ENCODE data around the gene TRIM13. TPM values are rescaled to one million over a fixed set of nuclear protein-coding genes. Genes with fewer than 3 reads are reported as not detected.
"Not testable (repeated sequence)": the region's sequence is repeated elsewhere in the genome, so short reads cannot be mapped to it uniquely, and the experiment has no call there.

Gene TRIM13
- total RNA-seq, 1 donor from 2014 or later = 58.3 TPM

DNA sequence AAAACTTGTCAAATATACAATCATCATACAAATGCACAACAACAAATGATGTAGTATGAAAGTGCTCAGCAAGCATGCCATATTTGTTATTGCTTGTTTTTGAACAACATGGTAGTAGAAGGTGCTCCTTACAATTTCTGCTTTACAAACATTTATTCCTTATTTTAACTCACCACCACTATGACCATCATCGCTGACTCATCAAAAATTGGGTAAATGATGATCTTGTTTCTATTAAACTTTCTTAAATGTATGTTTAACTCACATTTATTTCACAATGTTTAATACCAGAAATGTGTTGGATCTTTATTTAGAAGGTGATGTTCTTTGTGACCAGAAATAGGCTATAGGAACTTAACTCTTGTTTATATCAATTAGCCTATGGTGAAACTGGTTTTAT is 63.9 kb downstream of the TRIM13 start:
- no peak overlapping the region for H3K27ac ChIP-seq
- H3K9me3 ChIP-seq (ENCODE audit: low read depth) = no peaks in the 10 kb centered on the region
- H3K79me2 ChIP-seq (ENCODE audit: low read depth) = peaks cover 24% of the 10 kb centered on the region
- H3K4me2 ChIP-seq = no peak overlapping the region
- no peak overlapping the region for H3K27ac Mint-ChIP-seq
- H3K36me3 Mint-ChIP-seq = peaks cover 20% of the 10 kb centered on the region
- peaks cover 3% of the 10 kb centered on the region for H3F3A ChIP-seq (ENCODE audit: low read depth)
- DNase-seq (ENCODE audit: low spot score) = no peak
- no peak overlapping the region for H3K4me3 Mint-ChIP-seq
- H3K27me3 ChIP-seq = no peaks in the 10 kb centered on the region
- H3K36me3 ChIP-seq = peaks cover 8% of the 10 kb centered on the region
- peaks cover under 1% of the 10 kb centered on the region for H3K9me3 Mint-ChIP-seq
- H3K4me1 Mint-ChIP-seq = no peaks in the 10 kb centered on the region
- no peak overlapping the region for H3K4me3 ChIP-seq
- H3K27me3 Mint-ChIP-seq (ENCODE audit: insufficient read depth, low read depth) = no peaks in the 10 kb centered on the region
- H4K20me1 ChIP-seq (ENCODE audit: low read depth) = peaks cover 6% of the 10 kb centered on the region
- no peak overlapping the region for H2AFZ ChIP-seq (replicated peaks)
- H3K4me1 ChIP-seq = no peaks in the 10 kb centered on the region
- no peak for TF ChIP-seq EZH2phosphoT487 (IDR thresholded peaks at IDR 0.05)
- no peak for TF ChIP-seq CTCF (IDR thresholded peaks at IDR 0.05)
- TF ChIP-seq EZH2 (IDR thresholded peaks at IDR 0.05) = no peak
- H3K9ac ChIP-seq = no peak overlapping the region

- not testable (repeated sequence) for H3K27ac ChIP-seq; H3K9me3 ChIP-seq (ENCODE audit: low read depth); DNase-seq (ENCODE audit: low spot score); H3K4me3 Mint-ChIP-seq; H3K27me3 ChIP-seq; H3K9ac ChIP-seq; H3K4me3 ChIP-seq; H3K4me1 Mint-ChIP-seq; H3K4me1 ChIP-seq; H3K27ac Mint-ChIP-seq; H3K4me2 ChIP-seq; H4K20me1 ChIP-seq (ENCODE audit: low read depth); H3K9me3 Mint-ChIP-seq; H3K27me3 Mint-ChIP-seq (ENCODE audit: insufficient read depth, low read depth); H2AFZ ChIP-seq (replicated peaks)
- peaks cover 26% of the 10 kb centered on the region for H3K36me3 Mint-ChIP-seq
- peaks cover 15% of the 10 kb centered on the region for H3K36me3 ChIP-seq
- H3F3A ChIP-seq (ENCODE audit: low read depth) = peaks cover 16% of the 10 kb centered on the region
- peaks cover 24% of the 10 kb centered on the region for H3K79me2 ChIP-seq (ENCODE audit: low read depth)
Measured at GRCh38 chr13:50062336-50062735, 65.5 kb downstream of the TRIM13 start.

- TF ChIP-seq EZH2phosphoT487 (IDR thresholded peaks at IDR 0.05) (no peak), EZH2 (IDR thresholded peaks at IDR 0.05) (no peak), CTCF (IDR thresholded peaks at IDR 0.05) (no peak)
- no peak overlapping the region for H3K4me2 ChIP-seq
- H3K9me3 Mint-ChIP-seq = no peaks in the 10 kb centered on the region
- no peak overlapping the region for H3K4me3 Mint-ChIP-seq
- no peak overlapping the region for H3K27ac Mint-ChIP-seq
- peaks cover 21% of the 10 kb centered on the region for H3K36me3 ChIP-seq
- H3F3A ChIP-seq (ENCODE audit: low read depth) = peaks cover 21% of the 10 kb centered on the region
- peaks cover 29% of the 10 kb centered on the region for H3K36me3 Mint-ChIP-seq
- peaks cover 9% of the 10 kb centered on the region for H4K20me1 ChIP-seq (ENCODE audit: low read depth)
- no peaks in the 10 kb centered on the region for H3K27me3 Mint-ChIP-seq (ENCODE audit: insufficient read depth, low read depth)
- no peaks in the 10 kb centered on the region for H3K4me1 Mint-ChIP-seq
- DNase-seq (ENCODE audit: low spot score) = no peak
- H3K27me3 ChIP-seq = no peaks in the 10 kb centered on the region
- H3K9me3 ChIP-seq (ENCODE audit: low read depth) = no peaks in the 10 kb centered on the region
- peaks cover 50% of the 10 kb centered on the region for H3K79me2 ChIP-seq (ENCODE audit: low read depth)
- H2AFZ ChIP-seq (replicated peaks) = no peak overlapping the region
- no peak overlapping the region for H3K4me3 ChIP-seq
- no peaks in the 10 kb centered on the region for H3K4me1 ChIP-seq
- no peak overlapping the region for H3K27ac ChIP-seq
- no peak overlapping the region for H3K9ac ChIP-seq
Measured at GRCh38 chr13:50065712-50066111, 68.9 kb downstream of the TRIM13 start.

MicroRNA genes within 50 kb of the gene (microRNA counts, 767-probe panel; counts per million panel counts)
- microRNA hsa-miR-15a-5p (10,291 counts per million, percentile 98 among the panel's probes with 10 or more counts), microRNA hsa-miR-16-5p (10,814 counts per million, percentile 98 among the panel's probes with 10 or more counts)

Small RNA genes within 50 kb of the gene (microRNA-seq; reads per million reads assigned to microRNA genes)
- gene MIR15A (828 reads per million, percentile 93 among the genes with 10 or more reads in this experiment), gene MIR16-1 (246 reads per million, percentile 84 among the genes with 10 or more reads in this experiment), gene MIR3613 (3.4 reads per million, percentile 16 among the genes with 10 or more reads in this experiment)

Small RNA genes within 50 kb of the gene (small RNA-seq; reads per million reads assigned to genes)
- 0.16 reads per million for gene MIR16-1
- gene MIR3613 = not detected
- gene RF02105 = not detected
- gene RF02106 = not detected
- gene RF02107 = not detected
- not detected for gene RF02108

Other genes with a start within 250 kb of the TRIM13 start
- 37.4 and 49.4 TPM in 2 replicates for gene KPNA3, start 204.4 kb upstream of the TRIM13 start, total RNA-seq (ENCODE audit: low replicate concordance)
- 4.0 and 5.6 TPM in 2 replicates for gene SPRYD7, start 60.7 kb upstream of the TRIM13 start, total RNA-seq (ENCODE audit: low replicate concordance)
- 0.88 and 2.1 TPM in 2 replicates for gene KCNRG, start 18.4 kb downstream of the TRIM13 start, total RNA-seq (ENCODE audit: low replicate concordance)